Lung (tissue), 12 donors: Measurements from ENCODE around the gene HAND1. TPM values are rescaled to one million over a fixed set of nuclear protein-coding genes. Genes with fewer than 3 reads are reported as not detected.

ENCODE experiments used
- ATAC-seq: fragments of 200-7000 bp; cut with Tn5 transposase; one replicate; pipeline ENCODE4 v1.9.1; 2020; ENCODE audit warnings: moderate number of reproducible peaks; ENCODE audit not compliant: insufficient read depth, low FRiP score
- DNase-seq, 3 donors: peaks; one replicate each; pipeline ENCODE4 v3.0.0-alpha.2; 2013 to 2017
- H3K27ac ChIP-seq, 2 donors: one replicate each; pipeline ENCODE4 v1.5.1; 2013; ENCODE audit warnings: mild to moderate bottlenecking in 2 of 2, moderate library complexity in 2 of 2, control low read depth in 1 of 2, inconsistent platforms in 1 of 2, low read depth in 1 of 2, low read length in 1 of 2
- H3K27me3 ChIP-seq, 3 donors: one replicate each; pipeline ENCODE4 v1.5.1; 2013; ENCODE audit warnings: low read length in 2 of 3; ENCODE audit not compliant: control insufficient read depth in 3 of 3, insufficient read depth in 3 of 3
- H3K36me3 ChIP-seq, 4 donors: one replicate each; pipeline ENCODE4 v1.5.1; 2013; ENCODE audit warnings: low read length in 4 of 4, mild to moderate bottlenecking in 1 of 4, moderate library complexity in 1 of 4; ENCODE audit not compliant: control insufficient read depth in 4 of 4, insufficient read depth in 4 of 4
- H3K4me1 ChIP-seq, 5 donors: one replicate each; pipeline ENCODE4 v1.5.1; 2013; ENCODE audit warnings: low read length in 5 of 5, mild to moderate bottlenecking in 2 of 5, moderate library complexity in 1 of 5; ENCODE audit not compliant: control insufficient read depth in 5 of 5, insufficient read depth in 5 of 5
- H3K4me3 ChIP-seq: one replicate; pipeline ENCODE4 v1.5.1; 2013; ENCODE audit warnings: mild to moderate bottlenecking, control low read depth, moderate library complexity
- H3K9ac ChIP-seq, 2 donors: one replicate each; pipeline ENCODE4 v1.5.1; 2013; ENCODE audit warnings: low read length in 2 of 2, control low read depth in 1 of 2; ENCODE audit not compliant: insufficient read depth in 1 of 2
- H3K9me3 ChIP-seq, 4 donors: one replicate each; pipeline ENCODE4 v1.5.1; 2013; ENCODE audit warnings: low read length in 3 of 4, mild to moderate bottlenecking in 1 of 4, moderate library complexity in 1 of 4; ENCODE audit not compliant: control insufficient read depth in 4 of 4, insufficient read depth in 3 of 4
- WGBS, 2 donors: extraction: QIAGEN DNeasy Blood & Tissue Kit; methylation state at CpG; one replicate each; pipeline ENCODE4 v1.1.7; 2013; 5-methylcytosine and 5-hydroxymethylcytosine counted together
- polyA plus RNA-seq, 2 donors: library from polyadenylated mRNA; stranded (reverse); fragments of 200-250 nt; gene quantifications; one replicate each; pipeline ENCODE4 v1.2.1, GENCODE V29; 2013
- total RNA-seq, 2 donors: library from RNA; depleted of rRNA in 1 of 2; stranded (reverse); fragments of >200 nt in 1 of 2; gene quantifications; one replicate each; pipeline ENCODE4 v1.2.1, GENCODE V29; 2014 to 2021
- TF ChIP-seq, protein P1 (sequence below): IDR thresholded peaks from 2 replicates; pipeline ENCODE4 v1.5.1; 2012; ENCODE audit warnings: mild to moderate bottlenecking; ENCODE audit errors: control extremely low read depth, extremely low read depth
- donor health status: control.
- donor health status: control.
- donor health status: Bipolar disorder and iron deficiency.
- donor health status: healthy.
- donor health status: DM: yes; HTN: yes; CAD: no.

The HAND1 gene
- total and polyA plus RNA-seq, 4 donors: 0.02 to 0.21 (median 0.12) TPM; not detected in 1

DNA sequence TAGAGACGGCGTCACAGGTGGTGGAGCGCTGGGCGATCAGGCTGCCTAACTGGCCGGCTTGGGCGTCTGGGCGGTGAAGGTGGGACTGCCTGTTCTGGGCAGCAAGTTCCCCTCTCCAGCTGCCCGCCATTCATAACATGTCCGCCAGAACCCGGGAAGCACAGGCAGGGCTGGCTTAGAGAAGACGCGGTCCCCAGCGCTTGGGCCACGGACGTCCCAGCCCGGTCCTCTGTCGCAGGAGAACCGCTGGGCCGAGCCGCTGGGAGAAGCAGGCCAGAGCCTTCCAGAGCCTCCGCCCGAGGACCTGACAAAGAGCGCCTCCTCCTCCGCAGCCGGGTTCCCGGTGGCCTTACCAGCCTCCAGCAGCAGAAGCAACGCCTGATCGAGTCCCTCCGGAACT, 15.2 kb upstream of the HAND1 start:
- peaks cover 0 to 79% (median 66%) of the 10 kb centered on the region in 3 donors for H3K27me3 ChIP-seq
- H3K9ac ChIP-seq: no peak overlapping the region
- H3K9me3 ChIP-seq: peaks cover 0 to 2% (median 0%) of the 10 kb centered on the region in 4 donors
- ATAC-seq: no peak
- no peaks in the 10 kb centered on the region for H3K36me3 ChIP-seq
- no peak overlapping the region for H3K4me3 ChIP-seq
- no peak for DNase-seq
- TF ChIP-seq, protein P1, sequence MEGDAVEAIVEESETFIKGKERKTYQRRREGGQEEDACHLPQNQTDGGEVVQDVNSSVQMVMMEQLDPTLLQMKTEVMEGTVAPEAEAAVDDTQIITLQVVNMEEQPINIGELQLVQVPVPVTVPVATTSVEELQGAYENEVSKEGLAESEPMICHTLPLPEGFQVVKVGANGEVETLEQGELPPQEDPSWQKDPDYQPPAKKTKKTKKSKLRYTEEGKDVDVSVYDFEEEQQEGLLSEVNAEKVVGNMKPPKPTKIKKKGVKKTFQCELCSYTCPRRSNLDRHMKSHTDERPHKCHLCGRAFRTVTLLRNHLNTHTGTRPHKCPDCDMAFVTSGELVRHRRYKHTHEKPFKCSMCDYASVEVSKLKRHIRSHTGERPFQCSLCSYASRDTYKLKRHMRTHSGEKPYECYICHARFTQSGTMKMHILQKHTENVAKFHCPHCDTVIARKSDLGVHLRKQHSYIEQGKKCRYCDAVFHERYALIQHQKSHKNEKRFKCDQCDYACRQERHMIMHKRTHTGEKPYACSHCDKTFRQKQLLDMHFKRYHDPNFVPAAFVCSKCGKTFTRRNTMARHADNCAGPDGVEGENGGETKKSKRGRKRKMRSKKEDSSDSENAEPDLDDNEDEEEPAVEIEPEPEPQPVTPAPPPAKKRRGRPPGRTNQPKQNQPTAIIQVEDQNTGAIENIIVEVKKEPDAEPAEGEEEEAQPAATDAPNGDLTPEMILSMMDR: no peak
- H3K4me1 ChIP-seq: peaks cover 0 to 2% (median 0%) of the 10 kb centered on the region in 5 donors
- WGBS, 2 donors: 33 to 50% methylated on average over 26 to 29 of the region's 29 CpGs
- no peak overlapping the region for H3K27ac ChIP-seq

DNA sequence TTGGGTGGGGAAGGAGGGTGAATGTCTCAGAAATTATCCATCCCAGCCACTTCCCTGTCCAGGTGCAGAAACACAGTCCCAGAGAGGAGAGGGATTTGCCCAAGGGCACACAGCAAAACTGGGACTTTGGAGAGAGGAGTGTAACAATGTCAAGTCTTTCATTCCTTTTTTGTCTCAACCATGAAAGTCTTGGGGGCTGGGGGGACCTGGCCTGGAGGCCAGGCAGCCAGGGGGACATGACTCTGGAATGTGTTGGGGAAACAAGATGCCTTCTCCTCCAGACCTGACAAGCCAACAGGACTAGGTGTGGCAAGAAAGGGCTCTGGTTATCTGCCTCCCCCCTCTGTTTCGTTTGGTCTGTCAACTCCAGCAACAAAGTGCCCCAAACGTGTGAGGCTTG, 13.9 kb upstream of the HAND1 start:
- ATAC-seq (no peak), DNase-seq (no peak)
- Histone ChIP-seq H3K9ac (no peak overlapping the region), H3K36me3 (no peaks in the 10 kb centered on the region), H3K4me1 (peaks cover 0 to 2% (median 0%) of the 10 kb centered on the region in 5 donors), H3K9me3 (peaks cover 0 to 2% (median 0%) of the 10 kb centered on the region in 4 donors), H3K4me3 (no peak overlapping the region), H3K27me3 (peaks cover 0 to 79% (median 76%) of the 10 kb centered on the region in 3 donors), H3K27ac (no peak overlapping the region)
- TF ChIP-seq, protein P1: no peak
- 55 to 79% methylated on average over 2 of the region's 2 CpGs for WGBS, 2 donors

DNA sequence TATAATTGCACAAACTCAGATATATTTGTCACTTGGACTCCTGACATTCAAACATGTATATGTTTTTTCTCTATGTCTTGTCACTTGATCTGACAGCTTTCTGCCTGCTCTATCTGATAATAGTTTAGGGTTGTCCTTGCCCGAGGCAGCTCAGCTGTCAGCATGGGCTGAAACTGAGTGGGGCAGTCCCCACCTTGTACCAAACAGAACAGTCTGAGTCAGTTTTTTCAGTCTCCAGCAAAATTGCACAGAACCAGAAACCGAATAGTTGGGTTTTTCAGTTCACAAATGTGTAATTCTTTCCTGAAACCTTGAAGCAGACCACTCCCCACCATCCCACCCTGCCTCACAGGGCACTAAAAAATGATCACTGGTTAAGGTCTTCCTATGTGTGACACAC, 9.5 kb upstream of the HAND1 start:
- TF ChIP-seq, protein P1: no peak
- DNase-seq: no peak
- peaks cover 0 to 18% (median 0%) of the 10 kb centered on the region in 5 donors for H3K4me1 ChIP-seq
- peaks cover 0 to 86% (median 86%) of the 10 kb centered on the region in 3 donors for H3K27me3 ChIP-seq
- no peak for ATAC-seq
- no peak overlapping the region for H3K27ac ChIP-seq
- WGBS, 2 donors: 33 to 36% methylated on average over 2 of the region's 2 CpGs
- H3K36me3 ChIP-seq: no peaks in the 10 kb centered on the region
- H3K4me3 ChIP-seq: no peak overlapping the region
- H3K9me3 ChIP-seq: peaks cover 0 to 2% (median 0%) of the 10 kb centered on the region in 4 donors
- H3K9ac ChIP-seq: no peak overlapping the region

GRCh38 chr5:154486427-154486866, 8.4 kb upstream of the HAND1 start:
- no peak overlapping the region for H3K9ac ChIP-seq
- no peak for ATAC-seq
- H3K9me3 ChIP-seq: peaks cover 0 to 4% (median 0%) of the 10 kb centered on the region in 4 donors
- TF ChIP-seq, protein P1: no peak
- H3K4me3 ChIP-seq: no peak overlapping the region
- peaks cover 0 to 18% (median 0%) of the 10 kb centered on the region in 5 donors for H3K4me1 ChIP-seq
- H3K27me3 ChIP-seq: peaks cover 0 to 92% (median 92%) of the 10 kb centered on the region in 3 donors
- WGBS, 2 donors: 2 to 7% methylated on average over 4 of the region's 4 CpGs
- H3K36me3 ChIP-seq: no peaks in the 10 kb centered on the region
- DNase-seq: peak in 1 of 3 donors; percentile 56
- no peak overlapping the region for H3K27ac ChIP-seq
